Measurements from ENCODE around the gene TP53TG5.

Gene TP53TG5

DNA sequence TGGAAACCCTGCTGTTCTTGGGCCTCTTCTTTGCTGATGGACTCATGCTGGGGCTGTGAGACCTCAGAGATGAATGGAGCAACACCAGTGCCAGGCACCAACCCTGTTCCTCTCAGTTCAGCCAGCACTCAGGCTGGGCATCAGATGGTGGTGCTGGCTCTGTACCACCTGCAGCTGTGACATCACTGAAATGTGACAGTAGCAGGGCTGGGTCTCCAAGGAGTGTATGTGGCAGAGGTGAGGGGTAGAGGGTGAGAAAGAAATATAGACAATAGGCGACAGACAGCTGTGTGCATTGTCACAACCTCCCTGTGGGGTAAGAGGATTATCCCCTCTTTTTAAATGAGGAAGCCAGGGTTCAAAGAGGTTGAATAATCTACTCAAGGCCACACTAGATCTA, at the start of gene TP53TG5:
TSS of gene TP53TG5 (minus strand) at position 135 of the 400 bp plus-strand sequence. CDS start at position 46, 89 bp downstream.
- TF ChIP-seq CTCF (IDR thresholded peaks at IDR 0.05; ENCODE audit: low read depth, low read length, missing control alignments): no peak
- DNase-seq (ENCODE audit: low read depth): no peak
- no peak within 1 kb of the TSS for H3K4me3 ChIP-seq (ENCODE audit: low read depth, low read length)

- TF ChIP-seq CTCF (IDR thresholded peaks at IDR 0.05; ENCODE audit: low read depth, low read length, missing control alignments): no peak
- DNase-seq (ENCODE audit: low read depth): no peak
- H3K4me3 ChIP-seq (ENCODE audit: low read depth, low read length): no peak overlapping the region
Measured at GRCh38 chr20:45427236-45428149, 49.4 kb upstream of the TP53TG5 start.

GRCh38 chr20:45426320-45427016, 48.3 kb upstream of the TP53TG5 start:
- no peak for DNase-seq (ENCODE audit: low read depth)

GRCh38 chr20:45425561-45425960, 47.4 kb upstream of the TP53TG5 start:
- no peak overlapping the region for H3K4me3 ChIP-seq (ENCODE audit: low read depth, low read length)
- DNase-seq (ENCODE audit: low read depth): no peak
- no peak for TF ChIP-seq CTCF (IDR thresholded peaks at IDR 0.05; ENCODE audit: low read depth, low read length, missing control alignments)

More at GRCh38 chr20:45426320-45427016, 48.3 kb upstream of the TP53TG5 start:
- H3K4me3 ChIP-seq (ENCODE audit: low read depth, low read length): no peak overlapping the region
- no peak for TF ChIP-seq CTCF (IDR thresholded peaks at IDR 0.05; ENCODE audit: low read depth, low read length, missing control alignments)

DNA sequence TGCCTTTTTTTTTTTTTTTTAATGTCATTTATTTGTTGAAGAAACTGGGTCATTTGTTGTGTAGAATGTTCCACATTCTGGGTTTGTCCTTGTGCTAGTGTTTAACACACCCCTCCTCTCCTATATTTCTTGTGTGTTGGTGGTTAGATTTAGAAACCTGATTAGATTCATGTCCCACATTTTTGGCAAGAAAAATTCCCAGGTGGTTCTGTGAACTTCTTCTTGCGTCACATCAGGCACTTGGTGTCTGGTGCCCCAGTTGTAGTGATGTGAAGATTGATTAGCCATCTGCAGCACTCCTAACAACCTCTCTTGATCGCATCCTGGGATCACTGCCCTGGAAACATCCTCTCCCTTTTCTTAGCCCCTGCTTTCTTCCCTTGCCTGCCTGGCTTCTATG, 45.6 kb upstream of the TP53TG5 start:
- no peak overlapping the region for H3K4me3 ChIP-seq (ENCODE audit: low read depth, low read length)
- TF ChIP-seq CTCF (IDR thresholded peaks at IDR 0.05; ENCODE audit: low read depth, low read length, missing control alignments): no peak
- no peak for DNase-seq (ENCODE audit: low read depth)

GRCh38 chr20:45420125-45420524, 42.0 kb upstream of the TP53TG5 start:
- TF ChIP-seq CTCF (IDR thresholded peaks at IDR 0.05; ENCODE audit: low read depth, low read length, missing control alignments): no peak
- no peak overlapping the region for H3K4me3 ChIP-seq (ENCODE audit: low read depth, low read length)
- DNase-seq (ENCODE audit: low read depth): no peak

All from GM12864 (cell line).